K562 (cell line): Measurements from ENCODE around the gene LCN1. TPM values are rescaled to one million over a fixed set of nuclear protein-coding genes. Genes with fewer than 3 reads are reported as not detected.

Source experiments
- ATAC-seq: fragments of 200-7000 bp; cut with Tn5 transposase; 3 replicates; pipeline ENCODE4 v1.9.1; 2020; ENCODE audit warnings: moderate library complexity
- BruUV-seq: library from RNA; stranded (reverse); fragments of 400-500 nt; replicated peaks from 2 replicates; lab custom pipeline; 2021; lab: Mats Ljungman, UMichigan
- CTCF ChIA-PET: fragments of 300-600 bp; formaldehyde crosslinking; extraction: SDS; loops from one replicate; lab custom pipeline; 2021; ENCODE audit warnings: low intra/inter-chr PET ratio; lab: Yijun Ruan, JAX
- POLR2A ChIA-PET: fragments of 300-600, 350-650 bp; sonication (Branson Sonifier 250); formaldehyde crosslinking; extraction: SDS; loops from one replicate; lab custom pipeline; 2021; ENCODE audit warnings: antibody characterized with exemption, inconsistent platforms; lab: Yijun Ruan, JAX
- DNase-seq, 4 experiments: peaks; one replicate each; pipeline versions ENCODE4 v3.0.0 to v3.0.0-alpha.2; 2011 to 2018; ENCODE audit warnings: low spot score in 3 of 4, mixed read lengths in 3 of 4; ENCODE audit errors: extremely low read depth in 1 of 4
- FAIRE-seq: peaks from 2 replicates; lab custom pipeline; 2011; peaks lifted over from hg19 to GRCh38; lab: Jason Lieb, UNC
- H2AFZ ChIP-seq: 2 replicates; pipeline ENCODE4 v1.6.0; 2011; ENCODE audit warnings: low read depth, low read length, control low read depth, inconsistent platforms
- H3K27ac ChIP-seq: fragments of 200-600 bp; 3 replicates; pipeline ENCODE4 v1.8.0; 2011; ENCODE audit warnings: low read depth, mild to moderate bottlenecking, control low read depth, inconsistent platforms, low read length, moderate library complexity, mixed read lengths; ENCODE audit errors: extremely low read depth
- H3K27me3 ChIP-seq, 2 experiments: fragments of 300-600 bp in 1 of 2; 2 replicates in 1 of 2; 3 replicates in 1 of 2; pipeline versions ENCODE4 v1.6.0 to v1.8.0; 2011; ENCODE audit warnings: inconsistent platforms in 2 of 2, low read length in 2 of 2, mild to moderate bottlenecking in 1 of 2, mixed read lengths in 1 of 2, moderate library complexity in 1 of 2; ENCODE audit not compliant: control insufficient read depth in 2 of 2, insufficient read depth in 2 of 2
- H3K36me3 ChIP-seq: fragments of 300-600 bp; 3 replicates; pipeline ENCODE4 v1.8.0; 2011; ENCODE audit warnings: mild to moderate bottlenecking, low read length, inconsistent platforms; ENCODE audit not compliant: control insufficient read depth, insufficient read depth
- H3K4me1 ChIP-seq, 2 experiments: fragments of 200-600 bp in 1 of 2; replicated peaks in 1 of 2; 2 replicates in 1 of 2; 3 replicates in 1 of 2; pipeline versions ENCODE4 v1.5.1 to v1.8.0; 2011; ENCODE audit warnings: inconsistent platforms in 2 of 2, low read length in 2 of 2, mild to moderate bottlenecking in 1 of 2, mixed read lengths in 1 of 2, moderate library complexity in 1 of 2; ENCODE audit not compliant: control insufficient read depth in 2 of 2, insufficient read depth in 2 of 2
- H3K4me2 ChIP-seq: 2 replicates; pipeline ENCODE4 v1.6.1; 2011; ENCODE audit warnings: low read length, control low read depth, inconsistent platforms, mixed read lengths; ENCODE audit not compliant: insufficient read depth
- H3K4me3 ChIP-seq: fragments of 200-600 bp; sonication (generic), shearing (Covaris generic); 2 replicates; pipeline ENCODE4 v1.5.1; 2016; ENCODE audit warnings: control low read depth, inconsistent platforms
- H3K79me2 ChIP-seq: fragments of 200-600 bp; 3 replicates; pipeline ENCODE4 v1.8.0; 2011; ENCODE audit warnings: low read length, inconsistent platforms; ENCODE audit not compliant: control insufficient read depth, insufficient read depth
- H3K9ac ChIP-seq, 2 experiments: 2 replicates each; pipeline versions ENCODE4 v1.6.0 to v1.6.1; 2011; ENCODE audit warnings: low read depth in 2 of 2, low read length in 2 of 2, control low read depth in 1 of 2, inconsistent platforms in 1 of 2, mild to moderate bottlenecking in 1 of 2, mixed read lengths in 1 of 2; ENCODE audit not compliant: insufficient read depth in 1 of 2
- H3K9me1 ChIP-seq: one replicate; pipeline ENCODE4 v1.6.0; 2011; ENCODE audit warnings: inconsistent platforms, mild to moderate bottlenecking, low read length, moderate library complexity; ENCODE audit not compliant: control insufficient read depth, insufficient read depth
- H3K9me3 ChIP-seq: replicated peaks from 2 replicates; pipeline ENCODE4 v1.5.1; 2011; ENCODE audit warnings: low read depth, low read length, inconsistent platforms; ENCODE audit not compliant: control insufficient read depth, insufficient read depth
- H4K20me1 ChIP-seq: replicated peaks from 2 replicates; pipeline ENCODE4 v1.6.1; 2011; ENCODE audit warnings: low read length, inconsistent platforms, mixed read lengths; ENCODE audit not compliant: control insufficient read depth, insufficient read depth
- DNMT1 ChIP-seq: fragments of 450-650 bp; IDR thresholded peaks from 2 replicates; pipeline ENCODE4 v1.6.1; 2016; ENCODE audit warnings: antibody characterized with exemption, mild to moderate bottlenecking
- GATA2 ChIP-seq: sonication (generic); formaldehyde crosslinking; IDR thresholded peaks from 2 replicates; pipeline ENCODE4 v1.4.0; 2020; ENCODE audit warnings: mild to moderate bottlenecking, missing genetic modification reagents
- KAT7 ChIP-seq: sonication (generic); formaldehyde crosslinking; IDR thresholded peaks from 2 replicates; pipeline ENCODE4 v1.8.0; 2022; ENCODE audit warnings: missing genetic modification reagents, mild to moderate bottlenecking, borderline replicate concordance
- SMAD2 ChIP-seq: fragments of 150-350 bp; IDR thresholded peaks from 2 replicates; pipeline ENCODE4 v1.6.1; 2014; ENCODE audit warnings: low read depth, mild to moderate bottlenecking, low read length
- ZNF696 ChIP-seq: fragments of 250-450 bp; sonication (Bioruptor Pico); conservative IDR thresholded peaks from 2 replicates; pipeline ENCODE4 v1.4.0; 2020; ENCODE audit warnings: mild to moderate bottlenecking, moderate library complexity
- ZNF766 ChIP-seq: fragments of 200-800 bp; sonication (Bioruptor generic); conservative IDR thresholded peaks from 2 replicates; pipeline ENCODE4 v1.6.1; 2016; ENCODE audit warnings: missing genetic modification characterization, missing compliant biosample characterization
- WGBS: fragments of 100-300 bp; shearing (Covaris generic); methylation state at CpG from one replicate; pipeline ENCODE4 v1.1.6; 2016; ENCODE audit warnings: low coverage, mixed read lengths; ENCODE audit not compliant: insufficient coverage; ENCODE audit errors: missing lambda C conversion rate; 5-methylcytosine and 5-hydroxymethylcytosine counted together
- in situ Hi-C: fragments of 300-500 bp; cut with MboI; formaldehyde crosslinking; loops from 4 replicates; pipeline ENCODE4 v1.15.0; 2018; ENCODE audit warnings: inconsistent platforms, mixed read lengths
- intact Hi-C: fragments of 100-400 bp; cut with micrococcal nuclease; formaldehyde crosslinking; loops from 2 replicates; pipeline ENCODE4 v1.14.2; 2022
- polyA plus RNA-seq, 8 experiments: library from polyadenylated mRNA; depleted of rRNA in 4 of 8; stranded (reverse) in 5 of 8; unstranded in 3 of 8; fragments of >200 nt; fragmentation: Nextera tagmentation in 2 of 8; fragmentation: Illumina TruSeq in 1 of 8; extraction: Ambion mirVana in 2 of 8; extraction: Trizol in 1 of 8; gene quantifications; 2 replicates each; pipeline versions ENCODE4 v1.2.1 to v1.2.3, GENCODE V29; 2011 to 2014; ENCODE audit warnings: inconsistent platforms in 1 of 8, missing spikeins in 1 of 8
- total RNA-seq, 7 experiments: library from RNA; depleted of rRNA in 6 of 7; stranded (reverse); fragments of >200 nt in 6 of 7; fragmentation: Illumina TruSeq in 2 of 7; extraction: Trizol in 2 of 7; gene quantifications; 2 replicates each; pipeline versions ENCODE4 v1.2.1 to v1.2.3, GENCODE V29; 2011 to 2021; ENCODE audit warnings: low replicate concordance in 1 of 7
- TF ChIP-seq, protein P1 (sequence below), 3 experiments: IDR thresholded peaks in 2 of 3; conservative IDR thresholded peaks in 1 of 3; 2 replicates each; pipeline ENCODE4 v1.5.1; 2011 to 2012; ENCODE audit warnings: low read length in 3 of 3, mild to moderate bottlenecking in 3 of 3, control low read depth in 2 of 3, improper control_type of control experiment in 1 of 3, inconsistent platforms in 1 of 3, low read depth in 1 of 3, mixed read lengths in 1 of 3, moderate library complexity in 1 of 3; ENCODE audit not compliant: insufficient read depth in 2 of 3

Gene LCN1
- total and polyA plus RNA-seq, 9 of the 15 experiments (the other 6 are each of a cell fraction or from before 2014, with no cell fraction given), result not detected

DNA sequence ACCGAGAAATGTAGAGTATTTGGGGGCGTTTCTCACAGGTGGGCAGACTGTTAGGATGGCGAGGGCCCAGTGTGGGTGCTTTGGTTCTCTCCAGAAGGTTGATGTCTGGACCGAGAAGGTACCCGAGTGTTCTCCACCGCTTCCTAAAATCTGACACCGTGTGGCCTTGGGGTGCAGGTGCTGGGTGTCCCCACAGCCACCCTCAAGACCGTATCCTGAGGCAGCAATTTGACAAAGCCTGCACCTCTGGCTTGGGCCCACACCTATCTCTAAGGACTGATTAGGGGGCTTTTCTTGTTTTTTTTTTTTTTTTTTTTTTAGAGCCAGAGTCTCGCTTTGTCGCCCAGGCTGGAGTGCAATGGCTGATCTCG lies 40.3 kb upstream of the LCN1 start:
- TF ChIP-seq KAT7 (no peak), DNMT1 (no peak), ZNF696 (CRISPR knock-in tag) (no peak), ZNF766 (CRISPR knock-in tag) (no peak), GATA2 (CRISPR knock-in tag) (no peak), SMAD2 (no peak)
- TF ChIP-seq, protein P1, sequence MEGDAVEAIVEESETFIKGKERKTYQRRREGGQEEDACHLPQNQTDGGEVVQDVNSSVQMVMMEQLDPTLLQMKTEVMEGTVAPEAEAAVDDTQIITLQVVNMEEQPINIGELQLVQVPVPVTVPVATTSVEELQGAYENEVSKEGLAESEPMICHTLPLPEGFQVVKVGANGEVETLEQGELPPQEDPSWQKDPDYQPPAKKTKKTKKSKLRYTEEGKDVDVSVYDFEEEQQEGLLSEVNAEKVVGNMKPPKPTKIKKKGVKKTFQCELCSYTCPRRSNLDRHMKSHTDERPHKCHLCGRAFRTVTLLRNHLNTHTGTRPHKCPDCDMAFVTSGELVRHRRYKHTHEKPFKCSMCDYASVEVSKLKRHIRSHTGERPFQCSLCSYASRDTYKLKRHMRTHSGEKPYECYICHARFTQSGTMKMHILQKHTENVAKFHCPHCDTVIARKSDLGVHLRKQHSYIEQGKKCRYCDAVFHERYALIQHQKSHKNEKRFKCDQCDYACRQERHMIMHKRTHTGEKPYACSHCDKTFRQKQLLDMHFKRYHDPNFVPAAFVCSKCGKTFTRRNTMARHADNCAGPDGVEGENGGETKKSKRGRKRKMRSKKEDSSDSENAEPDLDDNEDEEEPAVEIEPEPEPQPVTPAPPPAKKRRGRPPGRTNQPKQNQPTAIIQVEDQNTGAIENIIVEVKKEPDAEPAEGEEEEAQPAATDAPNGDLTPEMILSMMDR (IDR thresholded peaks at IDR 0.05 in 2 of 3, conservative IDR thresholded peaks at IDR 0.05 in 1 of 3; ENCODE audit: insufficient read depth in 2 of 3, low read depth in 1 of 3, low read length in 3 of 3), result peak in 1 of 3 experiments; percentile 40; a peak in 2 of 6 replicates
- TF ChIP-seq, all 486 proteins: peak for 1
- H3K27ac ChIP-seq, result no peak overlapping the region
- 47% methylated on average over 11 of the region's 11 CpGs for WGBS
- ATAC-seq (peak; percentile 25), FAIRE-seq (peak; percentile 23), DNase-seq (peak in 1 of 4 experiments; percentile 16)
- H4K20me1 ChIP-seq, result no peaks in the 10 kb centered on the region
- peaks cover 3 to 38% of the 10 kb centered on the region in 2 experiments; a peak in 4 of 5 replicates for H3K4me1 ChIP-seq
- POLR2A ChIA-PET, result interaction anchor here (1.1 to 2.8 kb wide), 5 partner anchors 10 to 32 kb away, joined by 3 to 13 read pairs (median 5); no protein-coding TSS in a partner anchor
- no TSS peak for BruUV-seq
- peak overlapping the region; percentile 68 for H3K4me3 ChIP-seq
- H2AFZ ChIP-seq, result peak overlapping the region; percentile 85; the same call in 1 of the 2 replicates
- CTCF ChIA-PET, result no interaction called here
- peak overlapping the region in 1 of 2 experiments; percentile 96; a peak in 2 of 4 replicates for H3K9ac ChIP-seq
- H3K9me3 ChIP-seq, result no peaks in the 10 kb centered on the region
- intact Hi-C loops (no loop called here), in situ Hi-C loops (no loop called here)
- H3K27me3 ChIP-seq, result no peaks in the 10 kb centered on the region
- peak overlapping the region; percentile 84 for H3K4me2 ChIP-seq
- no peaks in the 10 kb centered on the region for H3K9me1 ChIP-seq
- peaks cover 27% of the 10 kb centered on the region; the same call in 1 of the 3 replicates for H3K36me3 ChIP-seq
- peaks cover 23% of the 10 kb centered on the region for H3K79me2 ChIP-seq
